ENCODE results near the gene ALOX15.
"Not testable (repeated sequence)": the region's sequence is repeated elsewhere in the genome, so short reads cannot be mapped to it uniquely, and the experiment has no call there.

ALOX15 gene

GRCh38 chr17:4638766-4639165 lies 2.7 kb downstream of the ALOX15 start:
- not testable (repeated sequence) for H3K4me2 ChIP-seq (ENCODE audit: low read depth, low read length, poor library complexity, severe bottlenecking); H3K27ac ChIP-seq (ENCODE audit: low read depth, low read length); H3K9ac ChIP-seq (ENCODE audit: low read length); H3K36me3 ChIP-seq (ENCODE audit: low read length); H3F3A ChIP-seq (ENCODE audit: insufficient read depth); H2AFZ ChIP-seq (ENCODE audit: low read depth, low read length, severe bottlenecking); H3K4me3 ChIP-seq (ENCODE audit: insufficient read depth, low read length, poor library complexity, severe bottlenecking); H3K9me3 ChIP-seq (ENCODE audit: insufficient read depth, low read length); H4K20me1 ChIP-seq (ENCODE audit: low read depth, low read length); H3K79me2 ChIP-seq (ENCODE audit: insufficient read depth, low read length); H3K9me2 ChIP-seq (replicated peaks; ENCODE audit: insufficient read depth, low read length); H3K27me3 ChIP-seq (ENCODE audit: low read length)

GRCh38 chr17:4636474-4637100 lies 4.9 kb downstream of the ALOX15 start:
- Histone ChIP-seq H3K79me2 (ENCODE audit: insufficient read depth, low read length) (no peaks in the 10 kb centered on the region), H3K27me3 (ENCODE audit: low read length) (no peaks in the 10 kb centered on the region), H3K27ac (ENCODE audit: low read depth, low read length) (no peak overlapping the region), H2AFZ (ENCODE audit: low read depth, low read length, severe bottlenecking) (no peak overlapping the region), H3K4me3 (ENCODE audit: insufficient read depth, low read length, poor library complexity, severe bottlenecking) (no peak overlapping the region), H3K9ac (ENCODE audit: low read length) (no peak overlapping the region), H3K36me3 (ENCODE audit: low read length) (no peaks in the 10 kb centered on the region), H3F3A (ENCODE audit: insufficient read depth) (no peaks in the 10 kb centered on the region), H4K20me1 (ENCODE audit: low read depth, low read length) (no peaks in the 10 kb centered on the region), H3K4me2 (ENCODE audit: low read depth, low read length, poor library complexity, severe bottlenecking) (peak overlapping the region; percentile 7), H3K9me3 (ENCODE audit: insufficient read depth, low read length) (no peaks in the 10 kb centered on the region), H3K9me2 (replicated peaks; ENCODE audit: insufficient read depth, low read length) (no peaks in the 10 kb centered on the region)
- TF ChIP-seq CTCF (IDR thresholded peaks at IDR 0.05; ENCODE audit: insufficient read depth, low read length, poor library complexity, severe bottlenecking), result no peak
- TF ChIP-seq EZH2phosphoT487 (conservative IDR thresholded peaks at IDR 0.05; ENCODE audit: low read length), result no peak

- Histone ChIP-seq H3K9me3 (ENCODE audit: insufficient read depth, low read length) (no peaks in the 10 kb centered on the region), H3K27ac (ENCODE audit: low read depth, low read length) (no peak overlapping the region), H3F3A (ENCODE audit: insufficient read depth) (no peaks in the 10 kb centered on the region), H3K27me3 (ENCODE audit: low read length) (no peaks in the 10 kb centered on the region), H3K79me2 (ENCODE audit: insufficient read depth, low read length) (no peaks in the 10 kb centered on the region), H3K4me2 (ENCODE audit: low read depth, low read length, poor library complexity, severe bottlenecking) (peak overlapping the region; percentile 7), H3K9me2 (replicated peaks; ENCODE audit: insufficient read depth, low read length) (no peaks in the 10 kb centered on the region), H4K20me1 (ENCODE audit: low read depth, low read length) (no peaks in the 10 kb centered on the region), H2AFZ (ENCODE audit: low read depth, low read length, severe bottlenecking) (no peak overlapping the region), H3K4me3 (ENCODE audit: insufficient read depth, low read length, poor library complexity, severe bottlenecking) (no peak overlapping the region), H3K36me3 (ENCODE audit: low read length) (no peaks in the 10 kb centered on the region), H3K9ac (ENCODE audit: low read length) (no peak overlapping the region)
- TF ChIP-seq EZH2phosphoT487 (conservative IDR thresholded peaks at IDR 0.05; ENCODE audit: low read length), result no peak
- no peak for TF ChIP-seq CTCF (IDR thresholded peaks at IDR 0.05; ENCODE audit: insufficient read depth, low read length, poor library complexity, severe bottlenecking)
These were observed 5.6 kb downstream of the ALOX15 start for GRCh38 chr17:4635823-4636375.

- H3K36me3 ChIP-seq (ENCODE audit: low read length), result no peaks in the 10 kb centered on the region
- no peaks in the 10 kb centered on the region for H4K20me1 ChIP-seq (ENCODE audit: low read depth, low read length)
- H3F3A ChIP-seq (ENCODE audit: insufficient read depth), result no peaks in the 10 kb centered on the region
- no peak overlapping the region for H3K4me2 ChIP-seq (ENCODE audit: low read depth, low read length, poor library complexity, severe bottlenecking)
- no peak for TF ChIP-seq EZH2phosphoT487 (conservative IDR thresholded peaks at IDR 0.05; ENCODE audit: low read length)
- no peak overlapping the region for H3K9ac ChIP-seq (ENCODE audit: low read length)
- no peaks in the 10 kb centered on the region for H3K9me2 ChIP-seq (replicated peaks; ENCODE audit: insufficient read depth, low read length)
- no peak overlapping the region for H3K4me3 ChIP-seq (ENCODE audit: insufficient read depth, low read length, poor library complexity, severe bottlenecking)
- no peak overlapping the region for H3K27ac ChIP-seq (ENCODE audit: low read depth, low read length)
- H3K9me3 ChIP-seq (ENCODE audit: insufficient read depth, low read length), result no peaks in the 10 kb centered on the region
- no peaks in the 10 kb centered on the region for H3K27me3 ChIP-seq (ENCODE audit: low read length)
- no peaks in the 10 kb centered on the region for H3K79me2 ChIP-seq (ENCODE audit: insufficient read depth, low read length)
- H2AFZ ChIP-seq (ENCODE audit: low read depth, low read length, severe bottlenecking), result no peak overlapping the region
These were observed 6.5 kb downstream of the ALOX15 start for GRCh38 chr17:4634976-4635375.

All from SU-DHL-6 (cell line).